Hepatocyte (in vitro differentiated cells): ENCODE results near the gene MFSD2A.

Experiments used
- CTCF ChIP-seq: fragments of 200-600 bp; sonication (generic); IDR thresholded peaks from 2 replicates; pipeline ENCODE4 v1.5.1; 2016; ENCODE audit warnings: antibody characterized with exemption, mild to moderate bottlenecking; ENCODE audit not compliant: poor library complexity
- EZH2 ChIP-seq: fragments of 200-600 bp; sonication (generic); IDR thresholded peaks from 2 replicates; pipeline ENCODE4 v1.6.1; 2016; ENCODE audit warnings: antibody characterized with exemption, mild to moderate bottlenecking, borderline replicate concordance

GRCh38 chr1:39980555-39981313 is 25.8 kb downstream of the MFSD2A start:
- no peak for TF ChIP-seq CTCF
- TF ChIP-seq EZH2: no peak
